Measurements from ENCODE around the gene KCTD13. TPM values are rescaled to one million over a fixed set of nuclear protein-coding genes. Genes with fewer than 3 reads are reported as not detected.
A peak's percentile ranks its signal among the peaks of the same experiment; 100 is the strongest.
"Not testable (repeated sequence)": the region's sequence is repeated elsewhere in the genome, so short reads cannot be mapped to it uniquely, and the experiment has no call there.

The KCTD13 gene
- total RNA-seq, 1 donor from 2014 or later, result 12.5 TPM

- DNase-seq (ENCODE audit: low read depth), result no peak
These were observed 18.1 kb downstream of the KCTD13 start for GRCh38 chr16:29907973-29908372.

DNA sequence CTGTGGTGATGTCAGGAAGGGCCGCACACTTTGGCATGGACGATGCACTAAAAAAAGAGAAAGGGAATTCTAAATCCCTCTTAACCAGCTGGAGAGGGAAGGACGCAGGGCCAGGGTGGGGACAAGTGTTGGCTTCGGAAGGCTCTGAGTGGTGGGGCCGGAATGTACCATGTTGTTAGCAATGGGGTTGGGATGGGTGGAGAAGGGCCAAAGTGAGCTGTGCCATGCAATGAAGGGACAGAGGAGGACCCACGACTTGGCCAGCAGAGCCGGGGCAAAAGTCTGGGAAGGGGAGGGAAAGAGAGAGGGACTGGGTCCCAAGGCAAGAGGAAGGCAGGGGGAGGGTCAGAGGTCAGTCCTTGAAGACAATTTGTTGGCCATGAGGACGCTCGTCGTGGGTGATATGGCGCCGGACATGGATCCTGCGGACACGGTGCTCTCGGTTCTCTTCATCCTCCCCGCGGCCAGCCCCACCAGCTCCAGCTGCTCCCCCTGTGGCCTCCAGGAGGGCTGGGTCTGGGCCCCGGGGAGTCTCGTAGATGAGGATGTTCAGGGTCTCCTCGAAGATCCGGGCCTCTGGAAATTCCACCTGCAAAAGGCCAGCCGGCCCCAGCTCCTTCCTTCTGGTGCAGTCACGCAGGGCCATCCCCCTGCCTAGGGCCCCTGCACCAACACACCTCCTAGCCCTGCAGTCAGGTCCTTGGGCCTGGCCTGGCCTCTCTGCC, 19.3 kb downstream of the KCTD13 start:
- DNase-seq (ENCODE audit: low read depth), result no peak

DNA sequence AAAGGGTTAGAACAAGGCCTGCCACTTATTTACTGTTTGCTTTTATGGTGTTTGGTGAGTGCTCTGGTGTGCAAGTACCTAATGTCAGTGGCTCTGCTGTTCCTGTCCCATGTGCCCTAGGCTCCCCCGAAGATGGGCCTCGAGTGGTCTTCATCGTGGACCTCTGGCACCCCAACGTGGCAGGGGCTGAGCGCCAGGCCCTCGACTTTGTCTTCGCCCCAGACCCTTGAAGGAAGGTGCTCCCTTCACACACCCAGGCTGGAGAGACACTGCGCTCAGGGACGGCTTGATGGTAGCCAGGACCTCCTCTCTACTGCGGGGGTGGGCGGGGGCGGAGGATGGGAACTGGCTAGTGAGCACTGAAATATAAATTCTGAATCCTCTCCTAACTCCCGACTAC, 20.4 kb downstream of the KCTD13 start:
- DNase-seq (ENCODE audit: low read depth), result no peak

DNA sequence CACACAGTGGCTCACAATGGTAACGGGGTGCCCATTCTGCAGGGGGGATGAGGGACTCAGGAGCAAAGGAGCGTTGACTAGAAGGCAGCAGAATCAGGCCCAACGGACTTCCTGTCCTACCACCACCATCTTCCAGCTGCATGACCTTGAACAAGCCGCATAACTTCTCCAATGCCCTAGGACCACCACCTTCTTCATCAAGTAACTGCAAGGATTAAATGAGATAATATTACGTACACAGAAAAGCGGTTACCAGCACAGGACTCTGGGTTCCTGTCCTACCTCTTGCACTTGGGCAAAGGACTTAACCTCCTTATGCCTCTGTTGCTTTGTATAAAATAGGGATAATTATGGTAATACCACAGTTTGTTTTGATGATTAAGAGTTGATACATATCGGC, 21.1 kb downstream of the KCTD13 start:
- DNase-seq (ENCODE audit: low read depth), result no peak

DNA sequence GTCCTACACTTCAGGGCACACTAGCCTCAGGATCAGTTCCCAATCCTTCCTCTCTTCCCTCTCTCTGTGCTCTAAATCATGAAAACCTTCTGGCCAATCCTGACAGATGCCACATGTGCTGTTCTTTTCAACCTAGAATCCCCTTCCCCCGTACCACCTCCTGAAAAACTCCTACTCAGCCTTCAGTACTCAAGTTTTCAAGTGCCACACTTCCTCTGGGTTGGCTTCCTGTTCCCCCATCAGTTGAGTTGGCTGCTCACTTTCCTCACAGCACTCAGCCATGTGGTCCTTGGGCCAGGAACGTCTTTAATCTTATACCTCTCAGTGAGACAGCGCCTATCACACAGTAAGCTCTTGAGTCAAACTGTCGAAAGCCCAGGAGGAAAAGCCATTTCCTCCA, 22.4 kb downstream of the KCTD13 start:
- no peak for DNase-seq (ENCODE audit: low read depth)

DNA sequence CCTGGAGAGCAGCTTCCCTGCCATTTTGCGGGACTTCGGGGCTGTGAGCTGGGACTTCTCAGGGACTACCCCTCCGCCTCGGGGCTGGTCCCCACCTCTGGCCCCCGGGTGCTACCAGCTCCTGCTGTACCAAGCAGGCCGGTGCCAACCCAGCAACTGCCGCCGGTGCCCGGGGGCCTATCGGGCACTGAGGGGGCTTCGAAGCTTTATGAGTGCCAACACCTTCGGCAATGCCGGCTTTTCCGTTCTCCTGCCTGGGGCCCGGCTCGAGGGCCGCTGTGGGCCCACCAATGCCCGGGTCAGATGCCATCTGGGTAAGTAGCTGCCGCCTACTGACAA, 24.4 kb downstream of the KCTD13 start:
- no peak for DNase-seq (ENCODE audit: low read depth)

DNA sequence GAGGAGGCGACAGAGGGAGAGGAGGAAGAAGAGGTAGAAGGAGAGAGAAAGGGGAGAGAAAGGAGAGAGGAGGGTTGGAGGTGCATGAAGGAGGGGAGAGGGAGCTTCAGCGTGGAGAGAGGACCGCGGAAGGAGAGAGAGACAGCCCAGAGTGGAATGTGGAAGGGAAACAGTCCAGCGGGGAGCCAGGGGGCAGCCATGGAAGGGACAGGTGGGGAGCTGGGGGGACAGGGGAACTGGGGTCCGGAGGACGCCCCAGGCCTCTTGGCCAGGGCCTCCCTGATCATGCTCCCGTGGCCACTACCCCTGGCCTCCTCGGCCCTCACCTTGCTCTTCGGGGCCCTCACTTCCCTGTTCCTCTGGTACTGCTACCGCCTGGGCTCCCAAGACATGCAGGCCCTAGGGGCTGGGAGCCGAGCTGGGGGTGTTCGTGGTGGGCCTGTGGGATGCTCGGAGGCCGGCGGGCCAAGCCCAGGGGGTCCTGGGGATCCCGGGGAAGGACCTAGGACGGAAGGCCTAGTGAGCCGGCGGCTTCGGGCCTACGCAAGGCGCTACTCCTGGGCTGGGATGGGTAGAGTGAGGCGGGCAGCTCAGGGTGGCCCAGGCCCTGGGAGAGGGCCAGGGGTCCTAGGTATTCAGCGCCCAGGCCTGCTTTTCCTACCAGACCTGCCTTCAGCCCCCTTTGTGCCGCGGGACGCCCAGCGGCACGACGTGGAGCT, 25.0 kb downstream of the KCTD13 start:
- DNase-seq (ENCODE audit: low read depth), result no peak

DNA sequence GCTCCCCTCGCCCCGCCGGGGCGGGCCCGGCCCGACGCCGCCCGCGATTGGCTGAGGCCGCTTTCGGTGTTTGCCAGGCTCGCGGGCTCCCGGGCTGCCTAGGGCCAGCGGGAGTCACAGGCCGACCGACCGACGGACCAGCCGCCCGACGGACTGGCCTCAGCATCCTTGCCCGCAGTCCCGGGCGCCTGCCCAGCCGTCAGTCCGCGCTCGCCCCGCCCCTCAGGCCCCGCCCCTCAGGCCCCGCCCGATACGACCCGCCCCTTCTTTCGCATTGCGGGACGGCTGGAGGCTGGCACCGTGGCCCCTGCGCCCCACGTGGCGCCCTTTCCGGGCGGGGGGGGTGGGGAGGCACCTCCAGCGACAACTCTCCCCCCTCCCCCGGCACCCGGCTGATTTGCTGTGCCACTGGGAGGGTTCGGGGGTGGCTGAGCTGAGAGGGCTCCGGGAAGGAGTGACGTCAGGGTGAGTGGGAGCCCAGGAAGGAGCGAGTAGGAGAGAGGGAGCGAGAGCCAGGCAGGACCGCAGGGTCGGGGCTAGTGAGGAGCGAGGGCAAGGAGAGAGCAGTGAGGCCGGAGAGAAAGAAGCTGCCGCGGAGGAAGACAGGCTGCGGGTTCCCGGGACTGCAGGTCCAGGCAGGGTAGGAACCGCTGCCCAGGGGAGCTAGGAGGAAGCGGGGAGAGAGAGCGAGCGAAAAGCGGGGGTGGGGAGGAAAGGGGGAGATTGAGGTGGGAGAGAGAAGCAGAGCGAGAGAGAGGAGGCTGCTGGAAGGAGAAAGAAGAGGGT, 25.7 kb downstream of the KCTD13 start, which contains the start of gene ASPHD1:
Gene ASPHD1 (plus strand): TSS at position 387 of the 786 bp plus-strand sequence. CDS start 484 bp downstream, outside the sequence.
- DNase-seq (ENCODE audit: low read depth), result peak; percentile 82

- DNase-seq (ENCODE audit: low read depth), result peak; percentile 90
These were observed 26.4 kb downstream of the KCTD13 start, which contains the start of gene SEZ6L2 for GRCh38 chr16:29899516-29900101. Gene SEZ6L2 (minus strand): TSS chr16:29899550. CDS start chr16:29899019, 531 bp downstream.

- peak; percentile 20 for DNase-seq (ENCODE audit: low read depth)
These were observed 27.1 kb downstream of the KCTD13 start for GRCh38 chr16:29898804-29899515.

- no peak for DNase-seq (ENCODE audit: low read depth)
These were observed 27.8 kb downstream of the KCTD13 start for GRCh38 chr16:29898135-29898803.

DNA sequence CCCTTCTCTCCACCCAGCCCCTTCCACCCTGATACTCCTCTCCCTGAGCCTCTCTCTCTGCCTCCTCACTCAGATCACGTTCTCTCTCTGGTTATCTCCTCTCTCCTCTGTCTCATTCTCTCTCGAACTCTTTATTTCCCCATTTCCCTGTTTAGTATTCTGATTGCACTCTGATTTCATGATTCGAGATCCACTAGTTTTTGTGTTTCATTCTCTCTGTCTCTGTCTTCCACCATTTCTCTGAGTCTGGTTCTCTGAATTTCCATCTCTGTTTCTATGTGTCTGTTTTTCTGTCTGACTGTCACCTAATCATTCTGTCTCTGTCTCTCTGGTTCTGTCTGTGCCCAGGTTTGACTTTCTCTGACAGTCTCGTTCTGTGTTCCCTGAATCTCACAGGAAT, 28.7 kb downstream of the KCTD13 start:
- DNase-seq (ENCODE audit: low read depth), result no peak

DNA sequence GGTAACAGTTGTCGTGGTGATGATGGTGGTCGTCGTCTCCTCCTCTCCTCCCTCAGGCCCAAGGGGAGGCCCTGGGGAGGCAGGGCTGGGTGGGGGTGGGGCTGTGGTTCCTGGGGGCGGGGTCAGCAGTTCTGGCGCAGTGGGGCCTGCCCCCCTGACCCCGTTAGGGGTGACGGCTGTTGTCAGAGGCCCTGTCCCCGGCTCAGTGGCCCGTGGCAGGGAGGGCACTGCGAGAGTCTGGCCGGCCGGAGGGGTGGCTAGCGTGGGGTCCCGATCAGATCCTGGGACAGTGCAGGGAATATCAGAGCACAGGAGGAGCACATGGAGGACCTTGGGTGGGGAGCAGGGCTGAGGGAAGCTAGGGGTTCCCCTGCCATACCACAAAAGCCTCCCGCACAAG, 29.2 kb downstream of the KCTD13 start:
- DNase-seq (ENCODE audit: low read depth), result no peak

DNA sequence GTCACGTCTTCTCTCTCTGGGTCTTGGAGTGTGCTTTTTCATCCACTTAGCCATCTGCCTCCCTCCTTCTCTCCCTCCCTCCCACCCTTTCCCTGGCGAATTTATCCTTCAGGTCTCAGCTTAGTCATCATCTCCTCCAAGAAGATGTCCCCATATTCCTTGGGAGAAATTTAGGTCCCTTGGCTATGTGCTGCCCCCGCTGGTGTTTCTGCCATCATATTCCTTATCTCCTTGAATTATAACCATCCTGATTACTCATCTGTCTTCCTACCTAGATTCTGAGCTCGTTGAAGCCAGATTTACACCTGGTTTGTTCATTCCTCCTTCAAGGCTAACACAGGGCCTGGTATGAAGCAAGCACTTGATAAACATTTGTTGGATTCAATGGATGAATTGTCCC, 31.7 kb downstream of the KCTD13 start:
- DNase-seq (ENCODE audit: low read depth), result no peak

DNA sequence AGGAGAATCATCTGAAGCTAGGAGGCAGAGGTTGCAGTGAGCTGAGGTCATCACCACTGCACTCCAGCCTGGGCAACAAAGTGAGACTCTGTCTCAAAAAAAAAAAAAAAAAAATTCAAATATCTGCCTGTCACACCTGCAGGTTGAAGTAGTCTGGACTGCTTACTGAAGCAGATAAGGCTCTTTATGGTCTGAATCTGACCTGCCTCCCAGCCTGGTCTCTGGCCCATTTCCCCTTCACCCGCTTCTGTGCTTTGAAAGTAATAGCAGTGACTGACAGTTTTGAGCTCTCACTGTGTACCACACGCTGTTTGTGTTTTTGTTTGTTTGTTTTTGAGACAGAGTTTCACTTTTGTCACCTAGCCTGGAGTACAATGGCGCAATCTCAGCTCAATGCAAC, 32.5 kb downstream of the KCTD13 start:
- DNase-seq (ENCODE audit: low read depth), result no peak

GRCh38 chr16:29892458-29892813, 33.6 kb downstream of the KCTD13 start:
- DNase-seq (ENCODE audit: low read depth), result no peak

DNA sequence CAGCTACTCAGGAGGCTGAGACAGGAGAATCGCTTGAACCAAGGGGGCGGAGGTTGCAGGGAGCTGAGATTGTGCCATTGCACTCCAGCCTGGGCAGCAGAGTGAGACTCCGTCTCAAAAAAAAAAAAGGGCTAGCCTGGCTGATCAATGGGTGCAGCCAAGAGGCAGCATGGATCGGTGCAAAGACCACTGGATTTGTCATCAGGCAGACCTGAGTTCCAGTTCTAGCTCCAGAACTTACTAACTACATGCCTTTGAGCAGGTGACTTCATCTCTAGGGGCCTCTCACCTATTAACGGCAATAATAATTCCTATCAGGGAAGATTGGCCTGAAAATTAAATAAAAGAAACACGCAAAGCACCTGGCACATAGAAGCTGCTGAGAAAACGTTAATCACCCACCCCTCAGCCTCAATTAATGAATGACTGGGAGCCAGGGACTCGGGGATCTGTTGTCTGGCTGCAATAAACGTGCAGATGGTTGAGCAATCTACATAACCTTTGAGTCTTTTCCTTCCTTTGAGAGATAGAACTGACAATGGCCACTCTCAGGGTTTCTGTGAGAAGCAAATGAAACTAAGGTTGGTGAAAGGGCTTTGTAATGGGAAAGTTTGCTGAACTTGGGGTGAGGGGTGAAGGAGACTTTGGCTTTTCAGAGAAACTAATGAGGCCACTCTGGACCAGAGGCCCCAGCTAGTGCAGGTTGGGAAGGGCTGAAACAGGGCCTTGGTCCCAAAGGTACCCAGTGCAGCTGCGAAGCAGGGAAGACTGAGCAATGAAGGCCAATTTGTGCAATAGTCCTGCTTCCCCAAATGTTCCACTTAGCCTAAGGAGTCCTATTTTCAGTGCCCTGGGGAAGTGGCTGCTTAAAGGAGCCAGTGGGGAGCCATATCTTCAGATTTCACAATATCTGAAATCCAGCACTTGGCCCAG, 34.2 kb downstream of the KCTD13 start:
- DNase-seq (ENCODE audit: low read depth), result peak; percentile 27

DNA sequence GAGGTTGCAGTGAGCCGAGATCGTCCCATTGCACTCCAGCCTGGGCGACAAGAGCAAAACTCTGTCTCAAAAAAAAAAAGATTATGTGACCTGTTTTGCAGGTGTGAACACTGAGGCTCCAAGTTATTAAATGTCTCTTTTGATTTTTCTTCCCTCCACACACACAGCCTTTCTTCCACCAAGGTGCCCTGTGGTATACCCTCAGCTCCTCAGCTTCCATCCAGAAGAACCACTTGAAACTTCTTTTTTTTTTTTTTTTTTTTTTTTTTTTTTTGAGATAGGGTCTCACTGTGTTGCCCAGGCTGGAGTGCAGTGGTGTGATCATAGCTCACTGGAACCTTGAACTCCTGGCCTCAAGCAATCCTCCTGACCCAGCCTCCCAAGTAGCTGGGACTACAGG, 36.7 kb downstream of the KCTD13 start:
- DNase-seq (ENCODE audit: low read depth), result not testable (repeated sequence)

DNA sequence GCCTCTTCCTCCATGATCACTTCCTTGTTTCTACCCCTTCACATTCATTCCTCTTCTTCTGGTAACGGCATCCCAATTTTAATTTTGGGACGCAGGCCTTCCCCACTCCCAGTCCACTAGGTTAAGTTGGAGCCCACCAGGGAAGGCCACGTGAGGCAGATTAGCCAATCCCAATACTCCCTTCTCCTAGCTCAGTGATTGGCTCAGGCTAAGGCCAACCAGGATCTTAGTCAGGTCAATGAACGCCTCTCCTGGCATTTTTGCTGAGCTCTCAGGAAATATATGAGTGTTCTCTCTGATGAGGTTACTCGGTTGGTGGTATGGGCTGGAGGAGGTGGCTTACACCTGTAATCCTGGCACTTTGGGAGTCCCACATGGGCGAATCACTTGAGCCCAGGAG, 42.0 kb downstream of the KCTD13 start:
- no peak for DNase-seq (ENCODE audit: low read depth)

GRCh38 chr16:29881050-29881449, 45.0 kb downstream of the KCTD13 start:
- DNase-seq (ENCODE audit: low read depth), result no peak
